GM21360 (cell line): Measurements from ENCODE around the gene ARHGAP15.
A peak's percentile ranks its signal among the peaks of the same experiment; 100 is the strongest.

Source experiments
- ATAC-seq: cut with Tn5 transposase; IDR thresholded peaks from one replicate; pipeline ENCODE4 v1.9.1; 2021; ENCODE audit warnings: mild to moderate bottlenecking, moderate library complexity; ENCODE audit not compliant: unreplicated experiment

ARHGAP15 gene

GRCh38 chr2:143259368-143259958 lies 130.2 kb downstream of the ARHGAP15 start:
- ATAC-seq, result no peak

DNA sequence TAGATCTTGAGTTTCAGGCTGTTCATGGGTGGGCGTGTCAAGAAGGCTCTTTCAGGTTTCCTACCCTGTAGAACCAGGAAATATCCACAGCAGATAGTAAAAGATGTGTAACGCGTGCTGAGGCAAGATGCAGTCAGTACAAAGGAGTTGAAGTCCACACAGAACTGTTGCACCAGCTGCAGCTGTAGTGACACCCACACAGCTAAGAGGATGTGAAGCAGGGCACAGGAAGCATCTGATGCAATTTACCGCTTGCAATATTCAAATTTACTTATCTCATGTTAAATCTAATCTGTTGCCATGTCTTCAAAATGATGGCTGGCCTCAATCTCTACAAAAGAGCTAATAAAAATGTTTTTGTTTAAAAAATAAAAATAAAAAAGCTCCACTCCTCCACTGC lies 132.8 kb downstream of the ARHGAP15 start:
- ATAC-seq, result peak; percentile 57

GRCh38 chr2:143262389-143262788 lies 133.2 kb downstream of the ARHGAP15 start:
- ATAC-seq, result no peak

- ATAC-seq, result no peak
Measured at GRCh38 chr2:143263066-143263625, 133.9 kb downstream of the ARHGAP15 start.

DNA sequence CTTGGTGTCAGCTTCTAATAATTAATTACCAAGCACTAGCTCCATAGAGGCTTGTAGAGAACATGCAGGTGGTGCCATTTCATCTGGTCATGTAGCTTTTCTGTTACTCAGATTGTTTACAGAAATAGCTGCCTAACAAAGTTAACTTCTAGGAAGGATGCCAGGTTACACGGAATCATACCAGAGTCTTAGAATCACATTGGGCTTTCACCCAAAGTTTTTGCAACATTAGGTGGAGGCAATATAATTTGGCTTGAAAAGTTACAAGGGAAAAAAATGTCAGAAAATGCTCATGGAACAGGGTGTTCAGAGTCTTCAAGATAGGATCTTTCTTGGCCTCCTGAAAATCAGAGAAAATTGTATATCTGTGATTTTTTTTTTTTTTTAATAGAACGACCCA lies 135.6 kb downstream of the ARHGAP15 start:
- no peak for ATAC-seq

DNA sequence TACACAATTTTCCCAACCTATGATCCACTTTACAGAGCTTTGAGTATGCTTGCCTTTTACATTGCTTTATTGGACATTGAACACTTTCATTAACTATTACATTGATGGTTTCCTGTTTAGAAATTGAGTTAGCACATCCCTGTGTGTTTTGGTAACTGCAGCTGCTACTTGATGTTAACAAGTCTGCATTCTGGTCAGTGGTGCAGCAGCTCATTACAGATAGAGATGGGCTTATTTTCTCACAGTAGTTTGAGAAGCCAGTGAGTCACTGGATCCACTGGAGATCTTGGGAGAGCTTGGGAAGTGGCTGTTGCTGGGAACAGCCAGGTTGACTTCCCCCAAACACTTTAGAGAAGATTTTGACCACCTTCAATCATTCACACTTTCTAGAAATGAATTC lies 150.5 kb downstream of the ARHGAP15 start:
- no peak for ATAC-seq

- ATAC-seq, result no peak
Measured at GRCh38 chr2:143280097-143280757, 151.0 kb downstream of the ARHGAP15 start.

DNA sequence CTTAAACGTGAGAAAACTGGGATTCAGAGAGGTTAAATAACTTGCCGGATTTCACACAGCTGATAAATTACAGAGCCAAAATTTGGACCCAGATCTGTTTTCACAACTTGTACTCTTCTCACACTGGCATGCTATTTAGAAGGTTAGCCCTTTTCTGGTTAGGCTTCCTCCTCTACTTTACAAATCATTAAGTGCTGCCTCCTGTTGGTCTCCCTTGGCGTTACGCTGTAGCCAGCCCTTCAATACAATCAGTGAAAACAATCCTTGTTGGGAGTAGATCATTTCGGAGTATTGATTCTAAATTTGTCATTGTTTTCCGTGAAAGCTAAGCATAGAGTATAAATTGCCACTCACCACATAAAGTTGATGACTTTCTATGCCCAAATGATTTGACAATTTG lies 153.5 kb downstream of the ARHGAP15 start:
- ATAC-seq, result no peak

GRCh38 chr2:143284087-143284675 lies 155.0 kb downstream of the ARHGAP15 start:
- ATAC-seq, result peak; percentile 86

DNA sequence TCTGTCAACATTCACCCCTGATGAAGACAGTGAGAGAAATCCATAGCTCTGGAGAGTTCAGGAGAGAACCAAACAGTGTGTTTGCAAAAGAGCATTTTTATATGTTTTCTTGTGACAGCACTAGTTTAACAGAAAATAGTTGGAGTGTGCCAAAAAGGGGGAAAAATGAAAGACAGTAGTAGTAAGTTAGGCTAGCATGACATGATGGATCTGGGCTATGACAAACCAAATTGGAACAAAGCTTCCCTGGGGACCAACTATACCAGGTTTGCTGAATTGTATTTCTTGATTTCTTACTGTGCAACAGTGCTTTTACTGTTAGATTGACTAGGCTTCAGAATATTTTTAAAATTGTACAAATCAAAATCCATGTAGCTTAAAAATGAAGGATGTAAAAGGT lies 159.8 kb downstream of the ARHGAP15 start:
- no peak for ATAC-seq

DNA sequence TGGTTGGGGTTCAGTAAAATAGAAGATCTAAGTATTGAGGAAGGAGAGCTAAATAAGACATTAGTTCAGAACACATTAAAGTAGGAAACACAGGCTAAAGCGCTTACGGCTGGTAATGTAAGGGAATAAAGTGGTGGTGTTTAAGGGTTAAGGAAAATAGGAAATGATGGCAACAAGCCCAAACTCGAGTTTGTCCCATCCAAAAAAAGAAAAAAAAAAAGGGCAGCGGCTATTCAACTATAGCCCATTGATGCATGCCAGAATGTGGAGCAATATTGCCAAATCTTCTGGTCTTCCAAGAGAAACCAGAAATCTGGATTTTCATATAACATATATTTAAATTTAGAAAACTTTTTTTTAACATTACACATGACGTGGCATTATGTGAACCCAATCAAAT lies 161.0 kb downstream of the ARHGAP15 start:
- no peak for ATAC-seq

DNA sequence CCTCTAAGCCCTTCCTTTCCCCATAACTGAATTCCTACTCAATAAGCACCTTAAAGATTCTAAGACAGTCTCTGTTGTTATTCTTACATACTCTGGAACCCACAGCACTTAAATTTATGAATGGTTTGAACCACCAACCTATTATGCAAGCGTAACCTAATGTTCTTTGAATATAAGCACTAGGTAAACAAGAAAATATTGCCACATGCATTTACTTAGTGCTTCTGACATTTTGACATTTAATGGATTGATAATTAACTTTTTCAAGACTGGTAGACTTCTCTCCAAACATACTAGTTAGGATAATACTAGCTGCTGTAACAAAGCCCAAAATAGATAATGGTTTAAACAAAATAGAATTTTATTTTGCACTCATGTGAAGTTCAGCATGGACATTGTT lies 164.8 kb downstream of the ARHGAP15 start:
- ATAC-seq, result no peak

- ATAC-seq, result no peak
Measured at GRCh38 chr2:143296089-143296488, 166.9 kb downstream of the ARHGAP15 start.

DNA sequence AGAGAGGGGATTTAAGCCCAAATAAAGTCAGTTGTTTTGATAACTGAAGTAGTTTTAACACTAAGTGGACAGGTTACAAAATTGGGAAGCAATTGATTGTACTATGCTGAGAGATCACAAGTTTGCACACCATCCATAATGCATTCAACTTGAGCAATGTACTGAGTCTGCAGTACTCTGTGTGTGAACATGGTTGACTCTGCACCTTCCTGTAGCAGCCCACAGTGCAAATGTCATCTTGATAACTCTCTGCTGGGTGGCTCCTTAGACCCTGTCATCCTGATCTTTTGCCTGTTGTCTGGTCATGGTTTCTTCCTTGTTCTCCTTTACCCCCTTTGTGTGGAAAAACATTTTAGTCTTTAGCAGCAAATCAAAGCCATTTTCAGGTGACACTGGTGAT lies 168.0 kb downstream of the ARHGAP15 start:
- no peak for ATAC-seq

GRCh38 chr2:143300536-143300935 lies 171.3 kb downstream of the ARHGAP15 start:
- ATAC-seq, result no peak

GRCh38 chr2:143311426-143311825 lies 182.2 kb downstream of the ARHGAP15 start:
- no peak for ATAC-seq

- no peak for ATAC-seq
Measured at GRCh38 chr2:143312441-143312840, 183.2 kb downstream of the ARHGAP15 start.

- ATAC-seq, result no peak
Measured at GRCh38 chr2:143313861-143314260, 184.6 kb downstream of the ARHGAP15 start.

- no peak for ATAC-seq
Measured at GRCh38 chr2:143321994-143322393, 192.8 kb downstream of the ARHGAP15 start.

DNA sequence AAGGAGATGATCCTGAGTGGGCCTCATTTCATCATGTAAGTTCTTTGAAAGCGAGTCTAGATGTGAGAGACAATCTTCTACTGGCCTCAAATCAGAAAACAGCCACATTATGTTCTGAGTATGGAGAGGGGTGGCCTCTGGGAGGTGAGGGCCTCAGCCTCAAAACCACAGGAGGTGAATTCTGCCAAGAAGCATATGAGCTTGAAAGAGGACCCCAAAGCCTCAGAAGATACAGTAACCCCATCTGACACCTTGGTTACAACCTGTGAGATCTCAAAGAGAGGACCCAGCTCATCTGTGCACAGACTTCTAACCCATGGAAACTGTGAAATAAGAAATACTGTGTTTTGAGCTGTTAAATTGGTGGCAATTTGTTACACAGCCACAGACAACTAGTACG lies 200.1 kb downstream of the ARHGAP15 start:
- ATAC-seq, result no peak

DNA sequence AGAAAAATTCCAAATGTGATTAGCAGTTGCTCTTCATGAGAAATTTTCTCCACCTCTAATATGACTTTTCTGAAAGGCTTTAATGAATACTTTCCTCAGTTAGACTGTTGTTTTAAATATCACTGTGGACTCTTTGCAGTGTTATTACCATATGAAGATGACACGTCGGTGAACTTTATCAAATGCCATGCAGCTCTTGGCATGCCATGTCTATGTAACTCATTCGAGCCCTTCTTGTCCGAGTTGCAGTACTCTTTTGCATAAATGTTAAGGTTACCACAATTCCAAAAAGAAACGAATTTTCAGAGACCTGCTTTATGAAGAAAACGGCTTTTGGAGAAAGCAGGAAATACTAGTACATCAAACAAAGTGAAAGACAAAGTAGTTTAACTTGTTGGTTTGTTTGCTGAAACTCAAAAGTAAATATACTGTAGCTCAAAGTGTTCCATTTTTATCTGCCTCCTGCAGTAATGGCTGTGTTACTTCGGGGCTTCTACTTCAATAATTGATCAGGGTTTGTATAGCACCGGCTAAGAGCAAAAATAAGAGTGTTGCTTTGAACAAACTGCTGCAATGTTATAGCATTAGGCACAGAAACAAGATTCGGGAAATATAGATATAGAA lies 204.1 kb downstream of the ARHGAP15 start:
- ATAC-seq, result no peak

- no peak for ATAC-seq
Measured at GRCh38 chr2:143333847-143334246, 204.6 kb downstream of the ARHGAP15 start.
